HCT116 (cell line): Measurements from ENCODE around the gene SEMA4D. TPM values are rescaled to one million over a fixed set of nuclear protein-coding genes. Genes with fewer than 3 reads are reported as not detected.

Source experiments
- ATAC-seq: fragments of 200-7000 bp; cut with Tn5 transposase; 2 replicates; pipeline ENCODE4 v1.9.1; 2020; ENCODE audit warnings: mild to moderate bottlenecking, moderate library complexity
- BruUV-seq: library from RNA; stranded (reverse); fragments of 400-500 nt; replicated peaks from 2 replicates; lab custom pipeline; 2021; lab: Mats Ljungman, UMichigan
- CTCF ChIA-PET: fragments of 300-600 bp; sonication (Branson Sonifier 250); formaldehyde crosslinking; loops from one replicate; lab custom pipeline; 2021; ENCODE audit warnings: antibody characterized with exemption; lab: Charles Lee
- POLR2A ChIA-PET: fragments of 300-600, 350-600 bp; sonication (Branson Sonifier 250); formaldehyde crosslinking; loops from one replicate; lab custom pipeline; 2021; ENCODE audit warnings: antibody characterized with exemption; lab: Charles Lee
- RAD21 ChIA-PET, 2 experiments: fragments of 300-600 bp; sonication (Branson Sonifier 250); formaldehyde crosslinking; loops; one replicate each; lab custom pipeline; 2023; ENCODE audit warnings: low total read pairs in 2 of 2; ENCODE audit not compliant: uncharacterized antibody in 2 of 2, unreplicated experiment in 2 of 2, low non-redundant PET in 1 of 2; lab: Charles Lee
- DNase-seq: peaks from one replicate; pipeline ENCODE4 v3.0.0-alpha.2; 2010; ENCODE audit warnings: low read depth, low spot score
- H2AFZ ChIP-seq: fragments of 200-600 bp; shearing (Covaris generic), sonication (generic); 2 replicates; pipeline ENCODE4 v1.6.1; 2017; ENCODE audit warnings: low read depth, mixed run types, mixed read lengths, antibody characterized with exemption, low read length; ENCODE audit not compliant: poor library complexity, severe bottlenecking
- H3K27ac ChIP-seq: 2 replicates; pipeline ENCODE4 v1.5.1; 2012; ENCODE audit warnings: low read depth, low read length
- H3K27me3 ChIP-seq: fragments of 200-600 bp; sonication (generic); 2 replicates; pipeline ENCODE4 v1.6.1; 2016; ENCODE audit warnings: mixed run types, low read length, mixed read lengths; ENCODE audit not compliant: insufficient read depth
- H3K36me3 ChIP-seq, 2 experiments: fragments of 200-500 bp in 1 of 2; fragments of 200-600 bp in 1 of 2; sonication (Bioruptor generic) in 1 of 2; sonication (generic) in 1 of 2; 2 replicates each; pipeline versions ENCODE4 v1.5.1 to v1.6.1; 2014 to 2016; ENCODE audit warnings: low read length in 2 of 2, inconsistent platforms in 1 of 2, mixed read lengths in 1 of 2, mixed run types in 1 of 2; ENCODE audit not compliant: insufficient read depth in 2 of 2, control insufficient read depth in 1 of 2
- H3K4me1 ChIP-seq, 2 experiments: fragments of 200-600 bp in 1 of 2; sonication (generic) in 1 of 2; 2 replicates each; pipeline versions ENCODE4 v1.5.1 to v1.6.1; 2012 to 2017; ENCODE audit warnings: low read length in 2 of 2, inconsistent platforms in 1 of 2, mild to moderate bottlenecking in 1 of 2, mixed read lengths in 1 of 2, mixed run types in 1 of 2, moderate library complexity in 1 of 2; ENCODE audit not compliant: insufficient read depth in 2 of 2, control insufficient read depth in 1 of 2
- H3K4me2 ChIP-seq: fragments of 200-600 bp; sonication (generic); 2 replicates; pipeline ENCODE4 v1.6.1; 2017; ENCODE audit warnings: mixed run types, low read length, mixed read lengths
- H3K4me3 ChIP-seq, 2 experiments: fragments of 200-600 bp in 1 of 2; sonication (generic) in 1 of 2; replicated peaks in 1 of 2; 2 replicates each; pipeline ENCODE4 v1.5.1; 2011 to 2016; ENCODE audit warnings: low read length in 2 of 2, control low read depth in 1 of 2, low read depth in 1 of 2, mild to moderate bottlenecking in 1 of 2, mixed read lengths in 1 of 2, mixed run types in 1 of 2
- H3K79me2 ChIP-seq: fragments of 200-600 bp; sonication (generic); 2 replicates; pipeline ENCODE4 v1.6.1; 2017; ENCODE audit warnings: mild to moderate bottlenecking, mixed run types, low read length, moderate library complexity, mixed read lengths; ENCODE audit not compliant: insufficient read depth
- H3K9ac ChIP-seq: fragments of 200-600 bp; sonication (generic); 2 replicates; pipeline ENCODE4 v1.6.1; 2016; ENCODE audit warnings: low read length, mixed read lengths
- H3K9me2 ChIP-seq: fragments of 200-600 bp; sonication (generic), shearing (Covaris generic); 2 replicates; pipeline ENCODE4 v1.6.1; 2017; ENCODE audit warnings: mixed run types, mild to moderate bottlenecking, moderate library complexity; ENCODE audit not compliant: insufficient read depth
- H3K9me3 ChIP-seq, 2 experiments: fragments of 200-500 bp in 1 of 2; fragments of 200-600 bp in 1 of 2; sonication (Bioruptor generic) in 1 of 2; sonication (generic) in 1 of 2; 2 replicates each; pipeline ENCODE4 v1.6.1; 2014 to 2017; ENCODE audit warnings: low read length in 2 of 2, mixed read lengths in 2 of 2, inconsistent platforms in 1 of 2, low read depth in 1 of 2, mild to moderate bottlenecking in 1 of 2, mixed run types in 1 of 2, moderate library complexity in 1 of 2; ENCODE audit not compliant: control insufficient read depth in 1 of 2, insufficient read depth in 1 of 2
- H4K20me1 ChIP-seq: fragments of 200-600 bp; sonication (generic), shearing (Covaris generic); 2 replicates; pipeline ENCODE4 v1.6.1; 2017; ENCODE audit warnings: mixed run types, mild to moderate bottlenecking, moderate library complexity; ENCODE audit not compliant: insufficient read depth
- CBX3 ChIP-seq: IDR thresholded peaks from 2 replicates; pipeline ENCODE4 v1.6.1; 2012; ENCODE audit warnings: low read depth
- EZH2 ChIP-seq: fragments of 200-600 bp; sonication (generic); IDR thresholded peaks from 2 replicates; pipeline ENCODE4 v1.6.1; 2017; ENCODE audit warnings: antibody characterized with exemption, mixed run types
- POLR2A ChIP-seq: IDR thresholded peaks from 2 replicates; pipeline ENCODE4 v1.7.0; 2011; ENCODE audit warnings: borderline replicate concordance; ENCODE audit not compliant: insufficient read depth, insufficient read length; ENCODE audit errors: extremely low read depth
- REST ChIP-seq: IDR thresholded peaks from 2 replicates; pipeline ENCODE4 v1.6.1; 2012; ENCODE audit warnings: low read depth
- SIN3A ChIP-seq: IDR thresholded peaks from 2 replicates; pipeline ENCODE4 v1.6.1; 2012; ENCODE audit warnings: low read depth
- SP1 ChIP-seq: IDR thresholded peaks from 2 replicates; pipeline ENCODE4 v1.6.1; 2012; ENCODE audit warnings: low read depth
- SRF ChIP-seq: IDR thresholded peaks from 2 replicates; pipeline ENCODE4 v1.6.1; 2012; ENCODE audit warnings: low read depth
- YY1 ChIP-seq: IDR thresholded peaks from 2 replicates; pipeline ENCODE4 v1.6.1; 2011; ENCODE audit warnings: low read length, low read depth, moderate library complexity, mild to moderate bottlenecking; ENCODE audit not compliant: insufficient replicate concordance; ENCODE audit errors: extremely low read depth
- ZBTB33 ChIP-seq: IDR thresholded peaks from 2 replicates; pipeline ENCODE4 v1.6.1; 2011; ENCODE audit warnings: mild to moderate bottlenecking, low read length, moderate library complexity; ENCODE audit not compliant: insufficient replicate concordance; ENCODE audit errors: extremely low read depth
- ZFX ChIP-seq: fragments of 450-650 bp; IDR thresholded peaks from 2 replicates; pipeline ENCODE4 v1.6.1; 2017
- intact Hi-C: fragments of 100-400 bp; cut with micrococcal nuclease; formaldehyde crosslinking; loops from 2 replicates; pipeline ENCODE4 v1.10.0; 2022
- total RNA-seq: library from RNA; stranded (reverse); gene quantifications from one replicate; pipeline ENCODE4 v1.2.1, GENCODE V29; 2021; ENCODE audit not compliant: unreplicated experiment

SEMA4D gene
- total RNA-seq, 1 experiment from 2014 or later: 32.0 TPM

- no peak for TF ChIP-seq ZFX
- TF ChIP-seq, all 23 proteins: peak for 0
Measured at GRCh38 chr9:89441986-89442385, 55.9 kb downstream of the SEMA4D start (continued).

- ATAC-seq (no peak), DNase-seq (no peak)
- Histone ChIP-seq H3K9ac (no peak overlapping the region), H2AFZ (no peak overlapping the region), H3K27ac (no peak overlapping the region), H4K20me1 (no peaks in the 10 kb centered on the region), H3K4me3 (no peak overlapping the region), H3K79me2 (no peaks in the 10 kb centered on the region), H3K27me3 (no peaks in the 10 kb centered on the region), H3K9me2 (no peaks in the 10 kb centered on the region), H3K36me3 (no peaks in the 10 kb centered on the region), H3K4me2 (no peak overlapping the region), H3K4me1 (peaks cover 0 to 11% of the 10 kb centered on the region in 2 experiments; a peak in 1 of 4 replicates), H3K9me3 (no peaks in the 10 kb centered on the region)
- RAD21 ChIA-PET: no interaction called here
- POLR2A ChIA-PET: no interaction called here
- no TSS peak for BruUV-seq
- intact Hi-C loops: no loop called here
- TF ChIP-seq ZBTB33: no peak
- no peak for TF ChIP-seq SIN3A
- no peak for TF ChIP-seq REST
- no peak for TF ChIP-seq POLR2A
- no peak for TF ChIP-seq CBX3
- TF ChIP-seq EZH2: no peak
- no peak for TF ChIP-seq SP1
- TF ChIP-seq SRF: no peak
- TF ChIP-seq YY1: no peak
- no peak for TF ChIP-seq ZFX
- CTCF ChIA-PET: no interaction called here
Measured at GRCh38 chr9:89441655-89441970, 56.3 kb downstream of the SEMA4D start.
